Ovary (tissue), 9 donors: Measurements from ENCODE around the gene SSBP4. TPM values are rescaled to one million over a fixed set of nuclear protein-coding genes. Genes with fewer than 3 reads are reported as not detected.

Experiments
- DNase-seq, 5 donors: peaks; one replicate each; pipeline ENCODE4 v3.0.0-alpha.2; 2019 to 2020
- H3K27ac ChIP-seq, 2 donors: fragments of 200-600 bp; one replicate each; pipeline versions ENCODE4 v1.5.1 to v1.8.0; 2019 to 2022
- H3K27me3 ChIP-seq: fragments of 200-600 bp; one replicate; pipeline ENCODE4 v1.8.0; 2022
- H3K36me3 ChIP-seq: fragments of 200-600 bp; sonication (generic); one replicate; pipeline ENCODE4 v1.5.1; 2019
- H3K4me1 ChIP-seq: one replicate; pipeline ENCODE4 v1.8.1; 2013; ENCODE audit warnings: mild to moderate bottlenecking, moderate library complexity; ENCODE audit not compliant: insufficient read depth
- H3K4me3 ChIP-seq: fragments of 200-600 bp; sonication (generic); one replicate; pipeline ENCODE4 v1.5.1; 2017
- H3K9me3 ChIP-seq, 2 donors: fragments of 200-600 bp in 1 of 2; sonication (generic) in 1 of 2; one replicate each; pipeline versions ENCODE4 v1.5.1 to v1.8.1; 2013 to 2019; ENCODE audit warnings: mild to moderate bottlenecking in 1 of 2, moderate library complexity in 1 of 2
- EP300 ChIP-seq: sonication (generic); formaldehyde crosslinking; IDR thresholded peaks from one replicate; pipeline ENCODE4 v1.6.1; 2017; ENCODE audit warnings: antibody characterized with exemption
- POLR2A ChIP-seq: fragments of 450-650 bp; IDR thresholded peaks from one replicate; pipeline ENCODE4 v1.6.1; 2017; ENCODE audit warnings: antibody characterized with exemption, mild to moderate bottlenecking, moderate library complexity
- WGBS, 3 donors: extraction: QIAGEN DNeasy Blood & Tissue Kit in 1 of 3; methylation state at CpG; one replicate each; pipeline versions ENCODE4 v1.1.5 to v1.1.7; 2013 to 2017; 5-methylcytosine and 5-hydroxymethylcytosine counted together
- intact Hi-C, 4 donors: fragments of 100-400 bp; cut with DNase I; formaldehyde crosslinking; loops; one replicate each; pipeline versions ENCODE4 v1.11.0 to v1.15.1; 2022 to 2023
- microRNA-seq, 3 donors: library from miRNA; unstranded; fragments of <30 nt; microRNA quantifications; one replicate each; pipeline versions ENCODE4 to v1.2.0, GENCODE V29; 2019 to 2020
- polyA plus RNA-seq, 2 donors: library from polyadenylated mRNA; stranded (reverse); fragments of 200-250 nt in 1 of 2; fragments of 350-450 nt in 1 of 2; fragmentation: Illumina TruSeq in 1 of 2; extraction: RNeasy Lipid Tissue Mini Kit (QIAGEN cat#74804) in 1 of 2; gene quantifications; one replicate each; pipeline ENCODE4 v1.2.3, GENCODE V29; 2013 to 2014
- small RNA-seq: library from RNA; depleted of rRNA; stranded (forward); fragments of <200 nt; gene quantifications from one replicate; pipeline ENCODE3, GENCODE V24; 2016
- total RNA-seq, 7 donors: library from RNA; depleted of rRNA in 2 of 7; stranded (reverse); fragments of >200 nt in 2 of 7; fragmentation: NEBNext Ultra II Directional in 3 of 7; extraction: Animal tissue kit (Norgen Biotek cat#: 25700) in 3 of 7; gene quantifications; one replicate each; pipeline versions ENCODE4 v1.1.0 to v1.2.4, GENCODE V29; 2016 to 2023
- TF ChIP-seq, protein P1 (sequence below), 3 donors: fragments of 450-650 bp in 2 of 3; fragments of 200-600 bp in 1 of 3; IDR thresholded peaks; one replicate each; pipeline versions ENCODE4 v1.5.1 to v1.8.0; 2016 to 2022; ENCODE audit warnings: antibody characterized with exemption in 3 of 3, mild to moderate bottlenecking in 1 of 3
- donor health status: DM: no; HTN: no; CAD: no; lungs with moderate emphysema.
- donor health status: DM: no; HTN: no; CAD: no.
- donor health status: Bipolar disorder and iron deficiency.
- donor health status: DM: yes; HTN: yes; CAD: no.
- donor health status: DM: no; HTN: no; CAD: no.
- donor health status: DM: yes; HTN: yes; CAD: no.

The SSBP4 gene
- total and polyA plus RNA-seq, 9 donors, result 4.6 to 124 (median 88.3) TPM

DNA sequence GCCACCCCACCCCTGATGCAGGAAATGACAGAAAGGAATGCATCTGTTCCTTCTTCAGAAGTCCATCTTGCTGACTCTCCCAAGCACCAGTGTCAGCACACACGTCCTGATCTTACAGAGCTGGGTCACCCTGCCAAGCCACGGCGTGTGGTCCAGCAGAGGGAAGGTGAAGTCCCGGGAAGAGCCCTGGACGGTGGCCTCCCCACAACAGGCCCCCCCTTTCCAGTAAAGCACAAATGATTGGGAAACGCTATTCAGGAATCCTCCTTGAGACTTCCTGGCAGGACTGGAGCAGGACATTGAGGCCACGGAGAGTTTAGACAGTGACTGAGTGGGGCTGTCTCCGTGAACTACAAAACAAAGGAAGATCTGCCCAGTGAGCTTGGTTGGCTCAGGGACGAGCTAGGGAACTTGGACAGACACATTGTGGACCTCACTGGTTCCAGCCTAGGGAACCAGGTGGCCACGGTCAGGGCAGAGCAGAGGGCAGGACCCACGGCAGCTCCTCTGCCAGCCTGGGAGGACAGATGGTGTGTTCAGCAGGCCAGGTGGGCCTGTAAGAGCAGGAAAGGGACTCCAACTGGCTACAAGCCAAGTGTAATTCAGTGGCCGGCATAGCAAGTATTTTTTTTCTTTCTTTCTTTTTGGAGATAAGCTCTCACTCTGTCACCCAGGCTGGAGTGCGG, 61.0 kb downstream of the SSBP4 start:
- WGBS, 3 donors, result 22 to 24% (median 23%) methylated on average over 13 of the region's 13 CpGs

DNA sequence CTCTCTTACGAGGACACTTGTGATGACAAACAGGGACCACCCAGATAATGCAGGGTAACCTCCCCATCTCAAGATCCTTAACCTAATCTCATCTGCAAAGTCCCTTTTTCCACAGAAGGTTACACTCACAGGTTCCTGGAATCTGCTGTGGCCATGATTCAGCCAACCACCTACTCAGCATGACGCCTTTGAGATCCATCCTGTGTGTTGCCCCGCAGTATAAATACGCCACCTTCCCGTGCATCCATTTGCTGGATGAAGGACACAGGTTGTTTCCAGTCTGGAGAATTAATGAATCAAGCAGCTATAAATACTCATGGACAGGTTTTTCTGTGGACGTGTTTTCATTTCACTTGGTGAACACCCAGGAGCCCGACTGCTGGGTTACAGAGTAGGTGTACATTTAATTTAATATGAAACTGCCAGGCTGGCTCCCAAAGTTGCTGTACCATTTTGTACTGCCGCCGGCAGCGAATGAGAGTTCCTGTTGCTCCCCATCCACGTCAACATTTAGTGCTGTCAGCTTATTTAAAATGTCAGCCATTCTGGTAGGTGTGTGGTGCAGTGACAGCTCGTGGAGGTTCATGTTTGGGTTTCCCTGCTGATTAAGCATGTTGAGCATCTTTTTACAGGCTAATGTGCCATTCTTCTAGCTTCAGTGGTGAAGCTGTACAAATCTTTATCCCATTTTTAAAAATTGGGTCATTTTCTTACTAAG, 62.5 kb downstream of the SSBP4 start:
- H3K27ac ChIP-seq, result no peak overlapping the region
- DNase-seq, result no peak
- H3K9me3 ChIP-seq, result no peaks in the 10 kb centered on the region
- H3K4me1 ChIP-seq, result peaks cover 31% of the 10 kb centered on the region
- no peaks in the 10 kb centered on the region for H3K27me3 ChIP-seq
- 95% methylated on average over 12 of the region's 12 CpGs for WGBS, 3 donors
- no peak overlapping the region for H3K4me3 ChIP-seq
- intact Hi-C loops, result no loop called here
- H3K36me3 ChIP-seq, result no peaks in the 10 kb centered on the region
- TF ChIP-seq EP300 (no peak), POLR2A (no peak)
- TF ChIP-seq, protein P1, sequence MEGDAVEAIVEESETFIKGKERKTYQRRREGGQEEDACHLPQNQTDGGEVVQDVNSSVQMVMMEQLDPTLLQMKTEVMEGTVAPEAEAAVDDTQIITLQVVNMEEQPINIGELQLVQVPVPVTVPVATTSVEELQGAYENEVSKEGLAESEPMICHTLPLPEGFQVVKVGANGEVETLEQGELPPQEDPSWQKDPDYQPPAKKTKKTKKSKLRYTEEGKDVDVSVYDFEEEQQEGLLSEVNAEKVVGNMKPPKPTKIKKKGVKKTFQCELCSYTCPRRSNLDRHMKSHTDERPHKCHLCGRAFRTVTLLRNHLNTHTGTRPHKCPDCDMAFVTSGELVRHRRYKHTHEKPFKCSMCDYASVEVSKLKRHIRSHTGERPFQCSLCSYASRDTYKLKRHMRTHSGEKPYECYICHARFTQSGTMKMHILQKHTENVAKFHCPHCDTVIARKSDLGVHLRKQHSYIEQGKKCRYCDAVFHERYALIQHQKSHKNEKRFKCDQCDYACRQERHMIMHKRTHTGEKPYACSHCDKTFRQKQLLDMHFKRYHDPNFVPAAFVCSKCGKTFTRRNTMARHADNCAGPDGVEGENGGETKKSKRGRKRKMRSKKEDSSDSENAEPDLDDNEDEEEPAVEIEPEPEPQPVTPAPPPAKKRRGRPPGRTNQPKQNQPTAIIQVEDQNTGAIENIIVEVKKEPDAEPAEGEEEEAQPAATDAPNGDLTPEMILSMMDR (IDR thresholded peaks at IDR 0.05), result no peak

More for the DNA sequence above, 61.0 kb downstream of the SSBP4 start:
- Histone ChIP-seq H3K4me3 (no peak overlapping the region), H3K4me1 (peaks cover 23% of the 10 kb centered on the region), H3K36me3 (no peaks in the 10 kb centered on the region), H3K9me3 (no peaks in the 10 kb centered on the region), H3K27ac (peak overlapping the region in 1 of 2 donors; percentile 35), H3K27me3 (no peaks in the 10 kb centered on the region)
- peak in 4 of 5 donors; percentile 48 to 80 (median 58) for DNase-seq
- intact Hi-C loops, result no loop called here
- TF ChIP-seq EP300, result peak; percentile 99
- TF ChIP-seq, protein P1 (IDR thresholded peaks at IDR 0.05), result no peak

DNA sequence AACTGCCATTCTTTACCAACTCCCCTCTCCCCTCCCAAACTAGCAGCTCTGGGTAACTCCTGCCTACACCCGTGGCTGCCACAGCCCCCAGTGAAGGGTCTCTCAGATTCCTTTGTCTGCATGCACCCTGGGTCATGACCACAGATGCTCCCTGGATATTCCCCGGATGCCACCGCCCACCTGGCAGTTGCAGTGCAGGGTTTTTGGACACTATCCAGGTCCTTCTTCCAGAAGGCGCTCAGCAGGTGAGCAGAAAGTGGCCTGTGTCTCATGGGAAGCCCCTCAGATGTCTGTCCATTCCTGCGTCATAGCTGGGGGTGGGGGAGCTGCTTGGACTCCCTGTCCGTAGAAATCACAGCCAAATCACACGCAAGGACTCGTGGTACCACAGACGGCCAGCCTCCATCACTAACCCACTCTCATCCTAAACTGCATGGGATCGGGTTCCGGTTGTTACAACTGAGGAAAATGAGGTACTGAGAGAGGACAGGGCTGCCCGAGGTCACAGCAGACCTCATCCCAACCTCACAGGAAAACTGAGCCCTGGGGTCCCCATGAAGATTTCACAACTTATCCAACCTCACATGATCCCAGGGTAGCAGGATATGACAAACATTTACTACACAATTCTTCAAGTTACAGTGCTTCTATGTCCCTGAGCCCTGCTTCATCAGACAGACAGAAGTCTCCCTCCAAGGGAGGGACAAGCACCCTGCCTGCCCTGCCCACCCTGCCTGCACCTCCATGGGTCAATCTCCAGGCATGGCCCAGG, 64.1 kb downstream of the SSBP4 start:
- WGBS, 3 donors, result 73 to 81% (median 79%) methylated on average over 12 of the region's 12 CpGs
- Histone ChIP-seq H3K27ac (no peak overlapping the region), H3K9me3 (no peaks in the 10 kb centered on the region), H3K27me3 (no peaks in the 10 kb centered on the region), H3K4me1 (peaks cover 31% of the 10 kb centered on the region), H3K4me3 (no peak overlapping the region), H3K36me3 (no peaks in the 10 kb centered on the region)
- intact Hi-C loops, result no loop called here
- no peak for DNase-seq
- TF ChIP-seq, protein P1 (IDR thresholded peaks at IDR 0.05), result no peak
- TF ChIP-seq POLR2A (no peak), EP300 (no peak)

Small RNAs within 50 kb of the gene (microRNA-seq; reads per million reads assigned to microRNA genes)
- gene MIR3189, result 0 reads per million in 3 donors

Small RNAs within 50 kb of the gene (small RNA-seq; reads per million reads assigned to genes)
- not detected for gene MIR3189

Other genes starting within 250 kb of the SSBP4 start
- 10 to 100 TPM; 10.1 to 70.9 (median 16.1) TPM for gene IFI30, start 245.6 kb upstream of the SSBP4 start, total RNA-seq
- 10 to 100 TPM; 21.8 to 34.4 TPM for gene IFI30, start 245.6 kb upstream of the SSBP4 start, polyA plus RNA-seq
- gene MPV17L2, start 226.2 kb upstream of the SSBP4 start, total RNA-seq, result 10 to 100 TPM in 2 of 7 donors, 1 to 10 TPM in 5; 6.9 to 15.2 (median 8.6) TPM
- 10 to 100 TPM in 1 of 2 donors, 1 to 10 TPM in 1; 3.5 to 12.0 TPM for gene MPV17L2, start 226.2 kb upstream of the SSBP4 start, polyA plus RNA-seq
- gene RAB3A, start 215.4 kb upstream of the SSBP4 start, total RNA-seq, result 10 to 100 TPM in 2 of 7 donors, 1 to 10 TPM in 5; 1.9 to 32.9 (median 9.0) TPM
- gene RAB3A, start 215.4 kb upstream of the SSBP4 start, polyA plus RNA-seq, result 1 to 10 TPM; 5.5 to 7.9 TPM
- gene PDE4C, start 193.0 kb upstream of the SSBP4 start, total RNA-seq, result 1 to 10 TPM in 4 of 7 donors, under 1 TPM in 2, not detected in 1; 0.57 to 1.7 (median 1.1) TPM
- under 1 TPM; 0.50 to 0.67 TPM for gene PDE4C, start 193.0 kb upstream of the SSBP4 start, polyA plus RNA-seq
- gene IQCN, start 144.9 kb upstream of the SSBP4 start, total RNA-seq, result 10 to 100 TPM in 5 of 7 donors, 1 to 10 TPM in 2; 6.0 to 18.4 (median 11.7) TPM
- gene IQCN, start 144.9 kb upstream of the SSBP4 start, polyA plus RNA-seq, result 1 to 10 TPM; 2.5 to 9.3 TPM
- 1,000 to 10,000 TPM in 2 of 7 donors, 100 to 1,000 TPM in 5; 163 to 1,260 (median 581) TPM for gene JUND, start 137.8 kb upstream of the SSBP4 start, total RNA-seq
- 100 to 1,000 TPM in 1 of 2 donors, 10 to 100 TPM in 1; 95.2 to 301 TPM for gene JUND, start 137.8 kb upstream of the SSBP4 start, polyA plus RNA-seq
- gene LSM4, start 96.3 kb upstream of the SSBP4 start, total RNA-seq, result 100 to 1,000 TPM in 1 of 7 donors, 10 to 100 TPM in 6; 45.0 to 121 (median 77.3) TPM
- gene LSM4, start 96.3 kb upstream of the SSBP4 start, polyA plus RNA-seq, result 10 to 100 TPM; 38.3 to 66.0 TPM
- 10 to 100 TPM in 6 of 7 donors, 1 to 10 TPM in 1; 9.3 to 64.5 (median 50.3) TPM for gene PGPEP1, start 78.8 kb upstream of the SSBP4 start, total RNA-seq
- gene PGPEP1, start 78.8 kb upstream of the SSBP4 start, polyA plus RNA-seq, result 10 to 100 TPM; 13.8 to 16.9 TPM
- 10 to 100 TPM in 2 of 7 donors, 1 to 10 TPM in 5; 1.5 to 20.9 (median 3.7) TPM for gene GDF15, start 33.2 kb upstream of the SSBP4 start, total RNA-seq
- 1 to 10 TPM in 1 of 2 donors, under 1 TPM in 1; 0.67 to 2.7 TPM for gene GDF15, start 33.2 kb upstream of the SSBP4 start, polyA plus RNA-seq
- gene LRRC25, start 21.8 kb upstream of the SSBP4 start, total RNA-seq, result 1 to 10 TPM; 1.8 to 9.2 (median 2.4) TPM
- 1 to 10 TPM; 1.4 to 3.2 TPM for gene LRRC25, start 21.8 kb upstream of the SSBP4 start, polyA plus RNA-seq
- gene ISYNA1, start 18.7 kb downstream of the SSBP4 start, total RNA-seq, result 100 to 1,000 TPM in 6 of 7 donors, 10 to 100 TPM in 1; 45.2 to 345 (median 217) TPM
- 100 to 1,000 TPM in 1 of 2 donors, 1 to 10 TPM in 1; 9.6 to 144 TPM for gene ISYNA1, start 18.7 kb downstream of the SSBP4 start, polyA plus RNA-seq
- 10 to 100 TPM in 6 of 7 donors, 1 to 10 TPM in 1; 9.8 to 22.3 (median 19.8) TPM for gene ELL, start 102.7 kb downstream of the SSBP4 start, total RNA-seq
- 10 to 100 TPM in 1 of 2 donors, 1 to 10 TPM in 1; 1.6 to 12.3 TPM for gene ELL, start 102.7 kb downstream of the SSBP4 start, polyA plus RNA-seq
- gene FKBP8, start 124.2 kb downstream of the SSBP4 start, total RNA-seq, result 100 to 1,000 TPM; 198 to 354 (median 290) TPM
- gene FKBP8, start 124.2 kb downstream of the SSBP4 start, polyA plus RNA-seq, result 100 to 1,000 TPM in 1 of 2 donors, 10 to 100 TPM in 1; 14.1 to 319 TPM
- 10 to 100 TPM; 63.5 to 76.7 (median 65.9) TPM for gene KXD1, start 138.5 kb downstream of the SSBP4 start, total RNA-seq
- 10 to 100 TPM; 52.0 to 78.3 TPM for gene KXD1, start 138.5 kb downstream of the SSBP4 start, polyA plus RNA-seq
- 1,000 to 10,000 TPM; 1,269 to 1,882 (median 1,382) TPM for gene UBA52, start 152.5 kb downstream of the SSBP4 start, total RNA-seq
- gene UBA52, start 152.5 kb downstream of the SSBP4 start, polyA plus RNA-seq, result 1,000 to 10,000 TPM; 1,409 to 1,581 TPM
- 100 to 1,000 TPM in 2 of 7 donors, 10 to 100 TPM in 5; 46.5 to 146 (median 66.7) TPM for gene REX1BD, start 169.4 kb downstream of the SSBP4 start, total RNA-seq
- gene REX1BD, start 169.4 kb downstream of the SSBP4 start, polyA plus RNA-seq, result 10 to 100 TPM in 1 of 2 donors, 1 to 10 TPM in 1; 5.3 to 89.2 TPM
- 1 to 10 TPM in 2 of 7 donors, under 1 TPM in 2, not detected in 3; 0.51 to 1.1 (median 1.0) TPM for gene CRLF1, start 187.4 kb downstream of the SSBP4 start, total RNA-seq
- 1 to 10 TPM in 1 of 2 donors, under 1 TPM in 1; 0.83 to 1.2 TPM for gene CRLF1, start 187.4 kb downstream of the SSBP4 start, polyA plus RNA-seq
- gene TMEM59L, start 193.5 kb downstream of the SSBP4 start, total RNA-seq, result under 1 TPM in 4 of 7 donors, not detected in 3; 0.20 to 0.53 (median 0.52) TPM
- under 1 TPM in 1 of 2 donors, not detected in 1; 0.38 TPM for gene TMEM59L, start 193.5 kb downstream of the SSBP4 start, polyA plus RNA-seq
- 10 to 100 TPM in 5 of 7 donors, 1 to 10 TPM in 2; 4.6 to 24.0 (median 15.7) TPM for gene KLHL26, start 217.6 kb downstream of the SSBP4 start, total RNA-seq
- gene KLHL26, start 217.6 kb downstream of the SSBP4 start, polyA plus RNA-seq, result 1 to 10 TPM; 1.6 to 5.7 TPM